Liver (tissue), 9 donors: Measurements from ENCODE around the gene COX15. TPM values are rescaled to one million over a fixed set of nuclear protein-coding genes. Genes with fewer than 3 reads are reported as not detected.

ENCODE experiments used
- DNase-seq: peaks from one replicate; pipeline ENCODE4 v3.0.0-alpha.2; 2017; ENCODE audit warnings: low spot score
- H3K27ac ChIP-seq, 2 donors: one replicate each; pipeline ENCODE4 v1.7.0; 2013; ENCODE audit warnings: inconsistent platforms in 2 of 2, low read length in 2 of 2, control low read depth in 1 of 2, low read depth in 1 of 2, mild to moderate bottlenecking in 1 of 2
- H3K27me3 ChIP-seq, 4 donors: one replicate each; pipeline versions ENCODE4 v1.6.1 to v1.7.0; 2013; ENCODE audit warnings: low read length in 3 of 4, inconsistent platforms in 1 of 4, mild to moderate bottlenecking in 1 of 4, moderate library complexity in 1 of 4; ENCODE audit not compliant: control insufficient read depth in 4 of 4, insufficient read depth in 4 of 4
- H3K36me3 ChIP-seq, 4 donors: one replicate each; pipeline versions ENCODE4 v1.6.1 to v1.7.0; 2013; ENCODE audit warnings: low read length in 3 of 4, mild to moderate bottlenecking in 3 of 4, low read depth in 1 of 4, moderate library complexity in 1 of 4; ENCODE audit not compliant: control insufficient read depth in 4 of 4, insufficient read depth in 3 of 4
- H3K4me1 ChIP-seq, 4 donors: one replicate each; pipeline versions ENCODE4 v1.6.1 to v1.7.0; 2013; ENCODE audit warnings: low read length in 3 of 4, mild to moderate bottlenecking in 3 of 4, moderate library complexity in 1 of 4; ENCODE audit not compliant: control insufficient read depth in 4 of 4, insufficient read depth in 4 of 4
- H3K4me3 ChIP-seq, 3 donors: one replicate each; pipeline versions ENCODE4 v1.6.1 to v1.7.0; 2013; ENCODE audit warnings: low read length in 3 of 3, control low read depth in 1 of 3, low read depth in 1 of 3, mild to moderate bottlenecking in 1 of 3
- H3K9ac ChIP-seq, 2 donors: one replicate each; pipeline ENCODE4 v1.7.0; 2013; ENCODE audit warnings: low read length in 2 of 2, mild to moderate bottlenecking in 2 of 2, moderate library complexity in 2 of 2, control low read depth in 1 of 2, low read depth in 1 of 2
- H3K9me3 ChIP-seq, 4 donors: one replicate each; pipeline versions ENCODE4 v1.6.1 to v1.7.0; 2013; ENCODE audit warnings: low read length in 3 of 4; ENCODE audit not compliant: control insufficient read depth in 4 of 4
- ATF3 ChIP-seq: IDR thresholded peaks from 2 replicates; pipeline ENCODE4 v1.6.1; 2016; ENCODE audit warnings: antibody characterized with exemption
- CTCF ChIP-seq: fragments of 150-350 bp; IDR thresholded peaks from 2 replicates; pipeline ENCODE4 v1.5.1; 2017; ENCODE audit warnings: improper control_type of control experiment, low read depth, low read length; ENCODE audit not compliant: missing input control
- HNF4A ChIP-seq, 2 donors: conservative IDR thresholded peaks; 2 replicates each; pipeline ENCODE4 v1.6.1; 2016; ENCODE audit warnings: antibody characterized with exemption in 2 of 2, mild to moderate bottlenecking in 2 of 2
- HNF4G ChIP-seq: IDR thresholded peaks from 2 replicates; pipeline ENCODE4 v1.6.1; 2016; ENCODE audit warnings: antibody characterized with exemption
- JUND ChIP-seq, 2 donors: IDR thresholded peaks; 2 replicates each; pipeline ENCODE4 v1.6.1; 2016; ENCODE audit warnings: antibody characterized with exemption in 2 of 2
- MAX ChIP-seq: IDR thresholded peaks from 2 replicates; pipeline ENCODE4 v1.6.1; 2016; ENCODE audit warnings: antibody characterized with exemption
- NR2F2 ChIP-seq: IDR thresholded peaks from 2 replicates; pipeline ENCODE4 v1.6.1; 2016; ENCODE audit warnings: antibody characterized with exemption
- RAD21 ChIP-seq, 2 donors: IDR thresholded peaks; 2 replicates each; pipeline ENCODE4 v1.6.1; 2016; ENCODE audit warnings: antibody characterized with exemption in 2 of 2, mild to moderate bottlenecking in 2 of 2
- REST ChIP-seq: IDR thresholded peaks from 2 replicates; pipeline ENCODE4 v1.6.1; 2016; ENCODE audit warnings: antibody characterized with exemption, mild to moderate bottlenecking
- RXRA ChIP-seq, 2 donors: IDR thresholded peaks; 2 replicates each; pipeline ENCODE4 v1.6.1; 2017 to 2018; ENCODE audit warnings: antibody characterized with exemption in 2 of 2, mild to moderate bottlenecking in 1 of 2
- YY1 ChIP-seq: IDR thresholded peaks from 2 replicates; pipeline ENCODE4 v1.6.1; 2016; ENCODE audit warnings: antibody characterized with exemption, mild to moderate bottlenecking
- ZBTB33 ChIP-seq: IDR thresholded peaks from 2 replicates; pipeline ENCODE4 v1.6.1; 2016; ENCODE audit warnings: antibody characterized with exemption
- WGBS: extraction: QIAGEN DNeasy Blood & Tissue Kit; methylation state at CpG from one replicate; pipeline ENCODE4 v1.1.7; 2013; 5-methylcytosine and 5-hydroxymethylcytosine counted together
- polyA plus RNA-seq, 2 donors: library from polyadenylated mRNA; stranded (reverse) in 1 of 2; unstranded in 1 of 2; fragments of 200-250 nt in 1 of 2; fragments of >200 nt in 1 of 2; fragmentation: Nextera tagmentation in 1 of 2; extraction: Ambion mirVana in 1 of 2; gene quantifications; one replicate each; pipeline versions ENCODE4 v1.2.1 to v1.2.3, GENCODE V29; 2013 to 2015
- total RNA-seq, 2 donors: library from RNA; depleted of rRNA; stranded (reverse); fragments of >200 nt; gene quantifications; one replicate each; pipeline ENCODE4 v1.2.3, GENCODE V29; 2014
- donor health status: healthy.
- donor health status: healthy.
- donor health status: healthy.
- donor health status: healthy.
- donor health status: healthy.

The COX15 gene
- total and polyA plus RNA-seq, 4 donors: 13.4 to 25.2 (median 20.8) TPM

GRCh38 chr10:99711129-99711719 is 20.7 kb downstream of the COX15 start:
- Histone ChIP-seq H3K27me3 (no peaks in the 10 kb centered on the region), H3K4me1 (no peaks in the 10 kb centered on the region), H3K4me3 (no peak overlapping the region), H3K9me3 (no peaks in the 10 kb centered on the region), H3K9ac (no peak overlapping the region), H3K27ac (no peak overlapping the region), H3K36me3 (peaks cover 7 to 39% (median 29%) of the 10 kb centered on the region in 4 donors)
- peak; percentile 83 to 85 for TF ChIP-seq RAD21 (IDR thresholded peaks at IDR 0.05)
- no peak for TF ChIP-seq ATF3
- peak; percentile 40 for TF ChIP-seq CTCF
- TF ChIP-seq NR2F2: no peak
- DNase-seq: no peak

GRCh38 chr10:99709480-99710229 is 22.3 kb downstream of the COX15 start:
- TF ChIP-seq REST: no peak
- no peak for TF ChIP-seq HNF4A (conservative IDR thresholded peaks at IDR 0.05)
- no peak for TF ChIP-seq JUND (IDR thresholded peaks at IDR 0.05)
- no peak for TF ChIP-seq YY1
- no peak for TF ChIP-seq ZBTB33
- TF ChIP-seq RXRA (IDR thresholded peaks at IDR 0.05): no peak
- no peak for TF ChIP-seq HNF4G
- TF ChIP-seq ATF3: no peak
- no peak for TF ChIP-seq MAX
- Histone ChIP-seq H3K9ac (peak overlapping the region in 1 of 2 donors; percentile 14), H3K27ac (no peak overlapping the region), H3K4me3 (no peak overlapping the region), H3K9me3 (no peaks in the 10 kb centered on the region), H3K27me3 (no peaks in the 10 kb centered on the region), H3K36me3 (peaks cover 4 to 46% (median 32%) of the 10 kb centered on the region in 4 donors), H3K4me1 (no peaks in the 10 kb centered on the region)
- DNase-seq: no peak
- 65% methylated on average over 4 of the region's 4 CpGs for WGBS
